ENCODE measurements around the gene CTDSP2.

Gene CTDSP2

DNA sequence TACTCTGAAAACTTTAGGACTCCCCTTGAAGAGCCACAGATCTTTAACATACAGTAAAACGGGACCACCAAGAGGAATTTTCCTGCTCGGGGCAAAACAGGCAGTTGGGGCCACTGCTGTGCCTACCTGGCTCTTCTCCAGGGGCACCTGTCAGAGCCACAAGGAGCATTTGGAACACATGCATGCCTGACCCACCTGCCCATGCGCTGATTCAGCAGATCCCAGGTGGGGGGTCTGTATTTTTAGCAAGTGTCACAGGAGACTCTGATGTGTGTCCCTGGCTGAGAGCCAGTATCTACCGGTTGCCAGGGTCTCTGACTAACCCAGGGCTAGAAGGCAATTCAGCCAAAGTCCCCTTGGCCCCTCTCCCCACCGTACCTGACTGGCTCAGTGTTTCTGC is 6.5 kb downstream of the CTDSP2 start:
- TF ChIP-seq, protein P1, sequence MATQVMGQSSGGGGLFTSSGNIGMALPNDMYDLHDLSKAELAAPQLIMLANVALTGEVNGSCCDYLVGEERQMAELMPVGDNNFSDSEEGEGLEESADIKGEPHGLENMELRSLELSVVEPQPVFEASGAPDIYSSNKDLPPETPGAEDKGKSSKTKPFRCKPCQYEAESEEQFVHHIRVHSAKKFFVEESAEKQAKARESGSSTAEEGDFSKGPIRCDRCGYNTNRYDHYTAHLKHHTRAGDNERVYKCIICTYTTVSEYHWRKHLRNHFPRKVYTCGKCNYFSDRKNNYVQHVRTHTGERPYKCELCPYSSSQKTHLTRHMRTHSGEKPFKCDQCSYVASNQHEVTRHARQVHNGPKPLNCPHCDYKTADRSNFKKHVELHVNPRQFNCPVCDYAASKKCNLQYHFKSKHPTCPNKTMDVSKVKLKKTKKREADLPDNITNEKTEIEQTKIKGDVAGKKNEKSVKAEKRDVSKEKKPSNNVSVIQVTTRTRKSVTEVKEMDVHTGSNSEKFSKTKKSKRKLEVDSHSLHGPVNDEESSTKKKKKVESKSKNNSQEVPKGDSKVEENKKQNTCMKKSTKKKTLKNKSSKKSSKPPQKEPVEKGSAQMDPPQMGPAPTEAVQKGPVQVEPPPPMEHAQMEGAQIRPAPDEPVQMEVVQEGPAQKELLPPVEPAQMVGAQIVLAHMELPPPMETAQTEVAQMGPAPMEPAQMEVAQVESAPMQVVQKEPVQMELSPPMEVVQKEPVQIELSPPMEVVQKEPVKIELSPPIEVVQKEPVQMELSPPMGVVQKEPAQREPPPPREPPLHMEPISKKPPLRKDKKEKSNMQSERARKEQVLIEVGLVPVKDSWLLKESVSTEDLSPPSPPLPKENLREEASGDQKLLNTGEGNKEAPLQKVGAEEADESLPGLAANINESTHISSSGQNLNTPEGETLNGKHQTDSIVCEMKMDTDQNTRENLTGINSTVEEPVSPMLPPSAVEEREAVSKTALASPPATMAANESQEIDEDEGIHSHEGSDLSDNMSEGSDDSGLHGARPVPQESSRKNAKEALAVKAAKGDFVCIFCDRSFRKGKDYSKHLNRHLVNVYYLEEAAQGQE (IDR thresholded peaks at IDR 0.05; ENCODE audit: insufficient replicate concordance, low read depth): no peak
- DNase-seq (ENCODE audit: low read depth in 1 of 2, low spot score in 1 of 2): no peak
- no peak overlapping the region for H3K27ac ChIP-seq (replicated peaks)
- no peaks in the 10 kb centered on the region for H3K27me3 ChIP-seq (ENCODE audit: insufficient read depth, poor library complexity, severe bottlenecking)
- no peak overlapping the region for H3K4me3 ChIP-seq (replicated peaks; ENCODE audit: insufficient read depth, low read length)

DNA sequence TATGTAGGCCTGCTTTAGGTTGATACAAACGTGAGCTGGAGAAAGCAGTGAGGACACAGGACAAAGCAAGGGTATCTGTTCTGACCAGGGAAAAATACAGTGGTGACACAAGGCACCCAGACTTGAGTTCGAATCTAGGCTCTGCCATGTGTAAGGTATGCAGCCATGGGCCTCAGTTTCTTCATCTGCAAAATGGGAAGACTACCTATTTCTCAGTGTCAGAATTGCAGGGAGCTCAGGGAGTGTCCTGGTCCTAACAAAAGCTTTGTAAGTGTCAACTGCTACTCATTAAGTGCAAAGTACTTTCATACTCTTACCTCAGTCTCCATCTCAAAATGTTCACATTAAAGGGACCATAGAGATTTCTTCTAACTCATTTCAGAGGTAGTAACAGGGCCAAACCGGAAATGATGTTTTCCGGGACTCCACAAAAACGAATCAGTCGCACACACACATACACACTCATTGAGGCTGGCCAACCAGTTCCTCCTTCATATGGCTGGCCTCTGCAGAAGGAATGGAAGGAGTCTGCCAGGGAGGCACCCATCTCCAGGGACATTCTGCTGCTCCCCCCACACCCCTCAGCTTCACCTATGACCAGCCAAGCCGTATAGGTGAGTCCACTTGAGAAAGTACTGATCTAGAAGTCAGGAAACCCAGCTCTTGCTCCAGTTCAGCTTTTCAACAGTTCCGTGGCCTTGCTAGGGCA is 7.8 kb downstream of the CTDSP2 start:
- no peaks in the 10 kb centered on the region for H3K27me3 ChIP-seq (ENCODE audit: insufficient read depth, poor library complexity, severe bottlenecking)
- no peak overlapping the region for H3K4me3 ChIP-seq (replicated peaks; ENCODE audit: insufficient read depth, low read length)
- peak overlapping the region; percentile 51 for H3K27ac ChIP-seq (replicated peaks)
- peak in 1 of 2 experiments; percentile 75 for DNase-seq (ENCODE audit: low read depth in 1 of 2, low spot score in 1 of 2)
- peak; percentile 36; the same call in 1 of the 2 replicates for TF ChIP-seq GABPA (IDR thresholded peaks at IDR 0.05; ENCODE audit: low read depth)
- TF ChIP-seq, protein P1 (IDR thresholded peaks at IDR 0.05; ENCODE audit: insufficient replicate concordance, low read depth): no peak
- peak; percentile 68; the same call in 1 of the 2 replicates for TF ChIP-seq SPI1 (IDR thresholded peaks at IDR 0.05; ENCODE audit: borderline replicate concordance, low read depth)
- TF ChIP-seq POLR2AphosphoS5 (IDR thresholded peaks at IDR 0.05; ENCODE audit: low read depth): no peak
- TF ChIP-seq, protein P2, sequence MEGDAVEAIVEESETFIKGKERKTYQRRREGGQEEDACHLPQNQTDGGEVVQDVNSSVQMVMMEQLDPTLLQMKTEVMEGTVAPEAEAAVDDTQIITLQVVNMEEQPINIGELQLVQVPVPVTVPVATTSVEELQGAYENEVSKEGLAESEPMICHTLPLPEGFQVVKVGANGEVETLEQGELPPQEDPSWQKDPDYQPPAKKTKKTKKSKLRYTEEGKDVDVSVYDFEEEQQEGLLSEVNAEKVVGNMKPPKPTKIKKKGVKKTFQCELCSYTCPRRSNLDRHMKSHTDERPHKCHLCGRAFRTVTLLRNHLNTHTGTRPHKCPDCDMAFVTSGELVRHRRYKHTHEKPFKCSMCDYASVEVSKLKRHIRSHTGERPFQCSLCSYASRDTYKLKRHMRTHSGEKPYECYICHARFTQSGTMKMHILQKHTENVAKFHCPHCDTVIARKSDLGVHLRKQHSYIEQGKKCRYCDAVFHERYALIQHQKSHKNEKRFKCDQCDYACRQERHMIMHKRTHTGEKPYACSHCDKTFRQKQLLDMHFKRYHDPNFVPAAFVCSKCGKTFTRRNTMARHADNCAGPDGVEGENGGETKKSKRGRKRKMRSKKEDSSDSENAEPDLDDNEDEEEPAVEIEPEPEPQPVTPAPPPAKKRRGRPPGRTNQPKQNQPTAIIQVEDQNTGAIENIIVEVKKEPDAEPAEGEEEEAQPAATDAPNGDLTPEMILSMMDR (IDR thresholded peaks at IDR 0.05; ENCODE audit: insufficient read depth, low read length): no peak

DNA sequence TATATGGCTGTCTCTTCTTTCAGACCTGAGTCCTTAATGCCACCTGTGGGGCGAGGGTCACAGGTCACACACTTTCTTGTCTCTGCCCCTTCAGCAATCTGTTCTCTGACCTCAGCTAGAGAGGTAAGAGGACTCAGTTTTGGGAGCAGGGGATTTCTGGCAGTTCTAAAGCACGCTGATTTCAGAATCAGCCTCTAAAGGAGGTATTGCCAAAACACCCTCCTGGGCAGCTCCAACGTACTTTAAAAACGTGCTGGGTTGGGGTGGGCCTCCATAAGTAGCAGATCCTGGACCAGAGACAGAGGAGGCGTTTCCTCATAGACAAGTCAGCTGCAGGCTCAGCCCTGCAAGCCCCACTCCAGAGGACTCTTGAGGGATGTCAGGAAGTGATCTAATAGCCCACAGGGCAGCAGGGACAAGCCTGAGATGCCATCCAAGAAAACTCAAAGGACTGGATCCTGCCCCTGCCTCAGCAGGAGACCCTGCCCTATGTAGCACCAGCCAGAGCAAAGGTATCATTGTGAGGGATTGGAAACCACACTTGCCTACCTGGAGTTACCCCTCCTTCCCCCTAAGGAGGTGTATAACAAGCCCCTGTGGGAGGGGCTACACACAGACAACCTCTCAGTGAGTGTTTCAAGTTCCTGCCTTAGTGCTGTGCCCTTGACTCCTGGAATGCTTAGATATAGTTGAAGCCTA is 8.5 kb downstream of the CTDSP2 start:
- H3K4me3 ChIP-seq (replicated peaks; ENCODE audit: insufficient read depth, low read length): no peak overlapping the region
- H3K27me3 ChIP-seq (ENCODE audit: insufficient read depth, poor library complexity, severe bottlenecking): no peaks in the 10 kb centered on the region
- TF ChIP-seq POLR2AphosphoS5 (IDR thresholded peaks at IDR 0.05; ENCODE audit: low read depth) (no peak), GABPA (IDR thresholded peaks at IDR 0.05; ENCODE audit: low read depth) (no peak), SPI1 (IDR thresholded peaks at IDR 0.05; ENCODE audit: borderline replicate concordance, low read depth) (no peak)
- TF ChIP-seq, protein P2 (IDR thresholded peaks at IDR 0.05; ENCODE audit: insufficient read depth, low read length): no peak
- TF ChIP-seq, protein P1 (IDR thresholded peaks at IDR 0.05; ENCODE audit: insufficient replicate concordance, low read depth): no peak
- H3K27ac ChIP-seq (replicated peaks): peak overlapping the region; percentile 51
- DNase-seq (ENCODE audit: low read depth in 1 of 2, low spot score in 1 of 2): peak in 1 of 2 experiments; percentile 68
